ENCODE results near the gene AIP. TPM values are rescaled to one million over a fixed set of nuclear protein-coding genes. Genes with fewer than 3 reads are reported as not detected.

AIP gene
- total and polyA plus RNA-seq, 9 of the 15 experiments (the other 6 are each of a cell fraction or from before 2014, with no cell fraction given) = 5.2 to 92.5 (median 52.7) TPM

GRCh38 chr11:67508486-67509121, 25.8 kb downstream of the AIP start (continued):
- TF ChIP-seq PBX2 (CRISPR knock-in tag; IDR thresholded peaks at IDR 0.05; ENCODE audit: low read depth) (no peak), PBX2 (tag; conservative IDR thresholded peaks at IDR 0.05; ENCODE audit: low read depth) (no peak), ZBTB26 (CRISPR knock-in tag; IDR thresholded peaks at IDR 0.05) (no peak), GTF2E2 (tag; IDR thresholded peaks at IDR 0.05) (no peak), POLR2H (tag; IDR thresholded peaks at IDR 0.05; ENCODE audit: low read depth) (no peak), HNRNPUL1 (IDR thresholded peaks at IDR 0.05; ENCODE audit: low read length) (no peak), RBFOX2 (IDR thresholded peaks at IDR 0.05; ENCODE audit: low read depth, low read length) (peak; percentile 70), U2AF1 (optimal IDR thresholded peaks at IDR 0.05; ENCODE audit: low read depth, low read length) (peak; percentile 89), ATF7 (IDR thresholded peaks at IDR 0.05) (peak; percentile 97), PCBP1 (IDR thresholded peaks at IDR 0.05; ENCODE audit: low read depth, low read length, poor library complexity, severe bottlenecking) (no peak), TCF7 (IDR thresholded peaks at IDR 0.05; ENCODE audit: borderline replicate concordance) (no peak), SPI1 (IDR thresholded peaks at IDR 0.05; ENCODE audit: borderline replicate concordance, low read depth, low read length) (no peak), MYBL2 (IDR thresholded peaks at IDR 0.05; ENCODE audit: low read depth) (no peak), MYBL2 (CRISPR knock-in tag; IDR thresholded peaks at IDR 0.05; ENCODE audit: borderline replicate concordance) (no peak), ZBTB7A (IDR thresholded peaks at IDR 0.05; ENCODE audit: borderline replicate concordance, control insufficient read depth, low read depth, low read length) (peak; percentile 15; the same call in 1 of the 2 replicates), RERE (CRISPR knock-in tag; IDR thresholded peaks at IDR 0.05; ENCODE audit: borderline replicate concordance) (no peak), ZNF785 (CRISPR knock-in tag; IDR thresholded peaks at IDR 0.05) (no peak), FIP1L1 (IDR thresholded peaks at IDR 0.05; ENCODE audit: low read depth, low read length, poor library complexity, severe bottlenecking) (no peak)

Measured in K562 (cell line).